Neuronal stem cell (in vitro differentiated cells): ENCODE measurements around the gene BTRC.
A peak's percentile ranks its signal among the peaks of the same experiment; 100 is the strongest.
"Not testable (repeated sequence)": the region's sequence is repeated elsewhere in the genome, so short reads cannot be mapped to it uniquely, and the experiment has no call there.

ENCODE experiments used
- DNase-seq: peaks from one replicate; pipeline ENCODE4 v3.0.0-alpha.2; 2013; ENCODE audit warnings: low spot score
- H2AFZ ChIP-seq: one replicate; pipeline ENCODE4 v1.6.1; 2013; ENCODE audit warnings: mild to moderate bottlenecking, low read length, inconsistent platforms
- H2AK5ac ChIP-seq: 2 replicates; pipeline ENCODE4 v1.6.1; 2013; ENCODE audit warnings: low read depth, mild to moderate bottlenecking, inconsistent platforms, low read length, moderate library complexity, mixed read lengths
- H2BK120ac ChIP-seq: 2 replicates; pipeline ENCODE4 v1.6.1; 2013; ENCODE audit warnings: low read depth, mild to moderate bottlenecking, inconsistent platforms, low read length, moderate library complexity, mixed read lengths
- H2BK12ac ChIP-seq: one replicate; pipeline ENCODE4 v1.6.1; 2013; ENCODE audit warnings: low read length, inconsistent platforms
- H2BK15ac ChIP-seq: 2 replicates; pipeline ENCODE4 v1.6.1; 2013; ENCODE audit warnings: mild to moderate bottlenecking, low read length, inconsistent platforms, mixed read lengths
- H2BK5ac ChIP-seq: one replicate; pipeline ENCODE4 v1.6.1; 2013; ENCODE audit warnings: inconsistent platforms, mild to moderate bottlenecking, low read length, moderate library complexity
- H3K14ac ChIP-seq: one replicate; pipeline ENCODE4 v1.6.1; 2013; ENCODE audit warnings: low read length, inconsistent platforms
- H3K18ac ChIP-seq: 2 replicates; pipeline ENCODE4 v1.6.1; 2013; ENCODE audit warnings: low read length, inconsistent platforms
- H3K23ac ChIP-seq: 2 replicates; pipeline ENCODE4 v1.6.1; 2013; ENCODE audit warnings: low read depth, mild to moderate bottlenecking, mixed read lengths, low read length, inconsistent platforms; ENCODE audit not compliant: poor library complexity
- H3K27ac ChIP-seq: replicated peaks from 3 replicates; pipeline ENCODE4 v1.5.1; 2013; ENCODE audit warnings: low read length, inconsistent platforms
- H3K27me3 ChIP-seq, 3 experiments: 2 replicates each; pipeline ENCODE4 v1.6.1; 2013; ENCODE audit warnings: low read length in 3 of 3, mild to moderate bottlenecking in 2 of 3, inconsistent platforms in 1 of 3, low read depth in 1 of 3, mixed read lengths in 1 of 3, moderate library complexity in 1 of 3; ENCODE audit not compliant: control insufficient read depth in 3 of 3, insufficient read depth in 3 of 3
- H3K36me3 ChIP-seq, 2 donors: replicated peaks in 1 of 2; 2 replicates each; pipeline ENCODE4 v1.6.1; 2013; ENCODE audit warnings: low read length in 2 of 2; ENCODE audit not compliant: control insufficient read depth in 2 of 2, insufficient read depth in 2 of 2
- H3K4ac ChIP-seq: 2 replicates; pipeline ENCODE4 v1.6.1; 2013; ENCODE audit warnings: inconsistent platforms, mild to moderate bottlenecking, low read length, moderate library complexity
- H3K4me1 ChIP-seq, 2 donors: 1 replicate in 1 of 2; 2 replicates in 1 of 2; pipeline ENCODE4 v1.6.1; 2013; ENCODE audit warnings: low read length in 2 of 2, low read depth in 1 of 2; ENCODE audit not compliant: control insufficient read depth in 2 of 2, insufficient read depth in 1 of 2
- H3K4me2 ChIP-seq: one replicate; pipeline ENCODE4 v1.6.1; 2013; ENCODE audit warnings: mild to moderate bottlenecking, low read length, inconsistent platforms; ENCODE audit not compliant: insufficient read depth, poor library complexity, severe bottlenecking
- H3K4me3 ChIP-seq, 2 donors: 2 replicates each; pipeline ENCODE4 v1.5.1; 2013; ENCODE audit warnings: low read length in 2 of 2, mild to moderate bottlenecking in 2 of 2, inconsistent platforms in 1 of 2, moderate library complexity in 1 of 2
- H3K79me1 ChIP-seq: one replicate; pipeline ENCODE4 v1.6.1; 2013; ENCODE audit warnings: low read depth, mild to moderate bottlenecking, inconsistent platforms, low read length, moderate library complexity
- H3K9ac ChIP-seq: one replicate; pipeline ENCODE4 v1.6.1; 2013; ENCODE audit warnings: mild to moderate bottlenecking, low read depth, low read length, inconsistent platforms; ENCODE audit not compliant: poor library complexity
- H3K9me3 ChIP-seq, 2 donors: replicated peaks in 1 of 2; 2 replicates each; pipeline versions ENCODE3 to v1.6.1; 2013; ENCODE audit warnings: low read length in 2 of 2, mild to moderate bottlenecking in 2 of 2, inconsistent platforms in 1 of 2, low read depth in 1 of 2, mixed read lengths in 1 of 2, moderate library complexity in 1 of 2; ENCODE audit not compliant: control insufficient read depth in 2 of 2, insufficient read depth in 1 of 2
- H4K8ac ChIP-seq: one replicate; pipeline ENCODE4 v1.6.1; 2013; ENCODE audit warnings: low read depth, mild to moderate bottlenecking, inconsistent platforms, low read length, moderate library complexity
- H4K91ac ChIP-seq: one replicate; pipeline ENCODE4 v1.6.1; 2013; ENCODE audit warnings: low read length, low read depth, mild to moderate bottlenecking, inconsistent platforms; ENCODE audit not compliant: poor library complexity
- WGBS, 2 donors: extraction: QIAGEN DNeasy Blood & Tissue Kit; methylation state at CpG; one replicate each; pipeline ENCODE4 v1.1.7; 2013; ENCODE audit warnings: missing lambda C conversion rate in 2 of 2, mixed read lengths in 1 of 2; ENCODE audit not compliant: insufficient read length in 2 of 2, insufficient replicate concordance in 1 of 2; ENCODE audit errors: extremely low coverage in 2 of 2; 5-methylcytosine and 5-hydroxymethylcytosine counted together

Gene BTRC

GRCh38 chr10:101587725-101588653, 234.0 kb downstream of the BTRC start, which contains the start of the genes DPCD and POLL:
Gene DPCD (plus strand): TSS chr10:101588321. CDS start chr10:101588337, 16 bp downstream.
Gene POLL (minus strand): TSS chr10:101588257. CDS start chr10:101587360, 897 bp downstream.
- Histone ChIP-seq H2AK5ac (peak within 1 kb of the TSS; percentile 61), H4K8ac (no peak within 1 kb of the TSS), H3K36me3 (peaks cover 11 to 28% of the 10 kb centered on the region in 2 donors), H3K4ac (no peak within 1 kb of the TSS), H3K9ac (peak within 1 kb of the TSS; percentile 98), H4K91ac (no peak within 1 kb of the TSS), H2BK5ac (peak within 1 kb of the TSS; percentile 92), H2BK12ac (no peak within 1 kb of the TSS), H3K4me2 (peak within 1 kb of the TSS; percentile 80), H2AFZ (peak within 1 kb of the TSS; percentile 95), H2BK120ac (peak within 1 kb of the TSS; percentile 34), H3K9me3 (no peaks in the 10 kb centered on the region), H3K23ac (peak within 1 kb of the TSS; percentile 87), H3K18ac (peak within 1 kb of the TSS; percentile 92), H3K14ac (peak within 1 kb of the TSS; percentile 60), H3K4me3 (peak within 1 kb of the TSS; percentile 93), H3K4me1 (peaks cover 3 to 5% of the 10 kb centered on the region in 2 donors), H3K79me1 (peaks cover 4% of the 10 kb centered on the region), H3K27ac (no peak within 1 kb of the TSS), H2BK15ac (no peak within 1 kb of the TSS), H3K27me3 (no peaks in the 10 kb centered on the region)
- WGBS, 2 donors = no CpG with 5 or more reads among the region's 50 CpGs
- DNase-seq = peak; percentile 88

GRCh38 chr10:101588879-101589278, 234.9 kb downstream of the BTRC start:
- Histone ChIP-seq H3K27ac (no peak overlapping the region), H3K4me3 (peak overlapping the region in 1 of 2 donors; percentile 93), H4K91ac (no peak overlapping the region), H4K8ac (no peak overlapping the region), H2BK5ac (no peak overlapping the region), H2AK5ac (no peak overlapping the region), H3K14ac (no peak overlapping the region), H2BK15ac (no peak overlapping the region), H3K9me3 (no peaks in the 10 kb centered on the region), H3K23ac (no peak overlapping the region), H2BK12ac (no peak overlapping the region), H3K4ac (no peak overlapping the region), H2AFZ (peak overlapping the region; percentile 95), H2BK120ac (no peak overlapping the region), H3K36me3 (peaks cover 8 to 19% of the 10 kb centered on the region in 2 donors), H3K18ac (no peak overlapping the region), H3K4me2 (peak overlapping the region; percentile 80), H3K79me1 (peaks cover 4% of the 10 kb centered on the region), H3K9ac (no peak overlapping the region), H3K27me3 (no peaks in the 10 kb centered on the region), H3K4me1 (peaks cover 3 to 5% of the 10 kb centered on the region in 2 donors)
- WGBS, 2 donors = no CpG with 5 or more reads among the region's 5 CpGs
- no peak for DNase-seq

DNA sequence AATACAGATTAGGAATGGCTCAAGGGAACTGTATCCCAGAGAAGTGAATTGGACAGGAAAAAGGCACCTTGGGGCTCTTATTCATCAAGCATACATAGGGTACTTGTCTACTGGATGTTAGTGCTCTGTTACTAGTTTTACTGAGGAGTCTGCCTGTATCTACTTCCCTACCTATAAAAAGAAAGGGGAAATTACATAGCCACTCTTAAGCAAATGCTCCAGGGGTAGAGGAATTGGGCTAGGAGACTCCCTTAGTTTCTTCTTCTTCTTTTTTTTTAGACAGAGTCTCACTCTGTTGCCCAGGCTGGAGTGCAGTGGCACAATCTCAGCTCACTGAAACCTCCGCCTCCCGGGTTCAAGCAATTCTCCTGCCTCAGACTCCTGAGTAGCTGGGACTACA, 239.4 kb downstream of the BTRC start:
- H3K79me1 ChIP-seq, H3K4me1 ChIP-seq, DNase-seq, H4K91ac ChIP-seq, H3K23ac ChIP-seq, H3K27ac ChIP-seq, H3K36me3 ChIP-seq, H2AK5ac ChIP-seq, H3K9me3 ChIP-seq, H2BK5ac ChIP-seq, H2BK15ac ChIP-seq, H3K9ac ChIP-seq, H2BK12ac ChIP-seq, H2BK120ac ChIP-seq, H3K18ac ChIP-seq, H3K14ac ChIP-seq, H3K27me3 ChIP-seq, H3K4me3 ChIP-seq, H3K4me2 ChIP-seq, H4K8ac ChIP-seq, H3K4ac ChIP-seq, H2AFZ ChIP-seq: not testable (repeated sequence)
- no CpG with 5 or more reads among the region's 2 CpGs for WGBS, 2 donors
